Body of pancreas (tissue), 4 donors: Measurements from ENCODE around the gene APOC4. TPM values are rescaled to one million over a fixed set of nuclear protein-coding genes. Genes with fewer than 3 reads are reported as not detected.

ENCODE experiments used
- ATAC-seq: fragments of 150-250 bp; one replicate; pipeline ENCODE4 v1.9.1; 2016
- DNase-seq, 4 donors: peaks; one replicate each; pipeline ENCODE4 v3.0.0-alpha.2; 2019
- H3K27ac ChIP-seq, 4 donors: fragments of 200-600 bp; sonication (generic); 1 replicate in 3 of 4; 2 replicates in 1 of 4; pipeline versions ENCODE4 v1.5.1 to v1.6.1; 2016 to 2019; ENCODE audit warnings: mild to moderate bottlenecking in 1 of 4, mixed read lengths in 1 of 4, moderate library complexity in 1 of 4
- H3K27me3 ChIP-seq, 2 donors: fragments of 200-600 bp; sonication (generic); one replicate each; pipeline ENCODE4 v1.6.0; 2016; ENCODE audit warnings: mild to moderate bottlenecking in 1 of 2
- H3K36me3 ChIP-seq, 2 donors: fragments of 200-600 bp; sonication (generic); replicated peaks in 1 of 2; 2 replicates each; pipeline ENCODE4 v1.5.1; 2016; ENCODE audit warnings: low read depth in 2 of 2; ENCODE audit not compliant: insufficient read depth in 1 of 2
- H3K4me1 ChIP-seq: fragments of 200-600 bp; sonication (generic); one replicate; pipeline ENCODE4 v1.6.0; 2016
- H3K4me3 ChIP-seq, 2 donors: fragments of 200-600 bp; sonication (generic); 1 replicate in 1 of 2; 2 replicates in 1 of 2; pipeline ENCODE4 v1.5.1; 2016 to 2019
- H3K9me3 ChIP-seq, 3 donors: fragments of 200-600 bp; sonication (generic); 1 replicate in 2 of 3; 2 replicates in 1 of 3; pipeline ENCODE4 v1.5.1; 2016
- POLR2A ChIP-seq, 3 donors: fragments of 450-650 bp; IDR thresholded peaks; one replicate each; pipeline ENCODE4 v1.6.1; 2016; ENCODE audit warnings: antibody characterized with exemption in 3 of 3, mild to moderate bottlenecking in 2 of 3
- WGBS, 2 donors: methylation state at CpG; one replicate each; pipeline ENCODE4 v1.1.5; 2017; 5-methylcytosine and 5-hydroxymethylcytosine counted together
- intact Hi-C: fragments of 100-400 bp; cut with DNase I; formaldehyde crosslinking; loops from one replicate; pipeline ENCODE4 v1.15.1; 2023
- total RNA-seq, 2 donors: library from RNA; depleted of rRNA; stranded (reverse); fragments of >200 nt; gene quantifications; one replicate each; pipeline ENCODE4 v1.1.0, GENCODE V29; 2016
- TF ChIP-seq, protein P1 (sequence below), 7 experiments: fragments of 450-650 bp in 4 of 7; fragments of 200-600 bp in 3 of 7; sonication (generic) in 3 of 7; IDR thresholded peaks; one replicate each; pipeline ENCODE4 v1.5.1; 2016 to 2019; ENCODE audit warnings: antibody characterized with exemption in 7 of 7

The APOC4 gene
- total RNA-seq, 2 donors from 2014 or later, result not detected

DNA sequence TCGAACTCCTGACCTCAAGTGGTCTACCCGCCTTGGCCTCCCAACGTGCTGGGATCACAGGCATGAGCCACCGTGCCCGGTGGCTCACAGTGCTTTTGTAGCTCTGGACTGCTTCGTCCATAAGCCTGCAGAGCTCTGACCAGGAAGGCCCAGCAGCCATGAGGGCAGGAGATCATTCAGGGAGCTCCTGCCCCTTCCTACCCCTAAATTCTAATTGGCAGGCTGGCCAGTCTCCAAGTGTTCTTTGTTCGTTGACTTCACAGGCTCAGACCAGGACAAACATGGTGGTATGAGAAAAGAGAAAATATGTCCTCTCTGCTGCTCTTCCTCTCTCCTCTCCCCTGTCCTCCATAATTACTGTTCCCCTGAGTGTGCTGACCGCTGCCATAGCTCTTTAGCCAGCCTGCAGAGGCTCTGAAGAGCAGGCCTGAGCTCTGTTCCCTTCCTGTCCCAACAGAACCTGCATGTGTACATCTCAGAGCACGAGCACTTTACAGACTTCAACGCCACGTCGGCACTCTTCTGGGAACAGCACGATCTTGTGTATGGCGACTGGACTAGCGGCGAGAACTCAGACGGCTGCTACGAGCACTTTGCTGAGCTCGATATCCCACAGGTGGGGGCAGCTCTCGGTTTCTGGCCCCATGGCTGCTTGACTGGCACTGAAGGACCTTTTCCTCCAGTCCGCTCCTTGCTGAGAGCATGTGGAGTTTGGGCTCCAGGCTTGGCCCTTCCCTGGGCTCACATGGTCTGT is 32.1 kb downstream of the APOC4 start:
- Histone ChIP-seq H3K4me3 (no peak overlapping the region), H3K36me3 (peaks cover 6 to 33% of the 10 kb centered on the region in 2 donors), H3K27me3 (no peaks in the 10 kb centered on the region), H3K27ac (no peak overlapping the region), H3K9me3 (no peaks in the 10 kb centered on the region), H3K4me1 (no peaks in the 10 kb centered on the region)
- ATAC-seq, result no peak
- intact Hi-C loops, result no loop called here
- TF ChIP-seq POLR2A (IDR thresholded peaks at IDR 0.05), result no peak
- TF ChIP-seq, protein P1, sequence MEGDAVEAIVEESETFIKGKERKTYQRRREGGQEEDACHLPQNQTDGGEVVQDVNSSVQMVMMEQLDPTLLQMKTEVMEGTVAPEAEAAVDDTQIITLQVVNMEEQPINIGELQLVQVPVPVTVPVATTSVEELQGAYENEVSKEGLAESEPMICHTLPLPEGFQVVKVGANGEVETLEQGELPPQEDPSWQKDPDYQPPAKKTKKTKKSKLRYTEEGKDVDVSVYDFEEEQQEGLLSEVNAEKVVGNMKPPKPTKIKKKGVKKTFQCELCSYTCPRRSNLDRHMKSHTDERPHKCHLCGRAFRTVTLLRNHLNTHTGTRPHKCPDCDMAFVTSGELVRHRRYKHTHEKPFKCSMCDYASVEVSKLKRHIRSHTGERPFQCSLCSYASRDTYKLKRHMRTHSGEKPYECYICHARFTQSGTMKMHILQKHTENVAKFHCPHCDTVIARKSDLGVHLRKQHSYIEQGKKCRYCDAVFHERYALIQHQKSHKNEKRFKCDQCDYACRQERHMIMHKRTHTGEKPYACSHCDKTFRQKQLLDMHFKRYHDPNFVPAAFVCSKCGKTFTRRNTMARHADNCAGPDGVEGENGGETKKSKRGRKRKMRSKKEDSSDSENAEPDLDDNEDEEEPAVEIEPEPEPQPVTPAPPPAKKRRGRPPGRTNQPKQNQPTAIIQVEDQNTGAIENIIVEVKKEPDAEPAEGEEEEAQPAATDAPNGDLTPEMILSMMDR (IDR thresholded peaks at IDR 0.05), result no peak
- 90% methylated on average over 18 to 20 of the region's 21 CpGs for WGBS, 2 donors
- DNase-seq, result no peak

DNA sequence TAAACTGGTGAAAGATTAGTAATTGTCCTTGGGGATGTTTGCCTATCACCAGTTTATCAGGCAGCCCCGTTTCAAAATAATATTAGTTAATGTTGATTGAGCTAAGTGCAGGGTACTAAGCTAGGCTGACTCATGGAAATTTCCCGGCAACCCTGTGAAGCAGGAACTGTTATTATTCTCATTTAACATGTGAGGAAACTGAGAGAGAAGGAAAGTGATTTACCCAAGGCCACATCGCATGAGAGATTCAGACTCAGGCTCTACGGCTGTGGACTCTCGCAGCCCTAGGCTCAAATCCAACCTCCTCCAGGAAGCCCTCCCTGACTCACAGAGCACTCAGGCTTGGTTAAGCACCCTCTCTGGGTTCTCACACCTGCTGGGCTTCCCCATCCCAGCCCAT is 32.8 kb downstream of the APOC4 start:
- Histone ChIP-seq H3K4me3 (no peak overlapping the region), H3K27me3 (no peaks in the 10 kb centered on the region), H3K4me1 (no peaks in the 10 kb centered on the region), H3K9me3 (no peaks in the 10 kb centered on the region), H3K27ac (no peak overlapping the region), H3K36me3 (peaks cover 6 to 35% of the 10 kb centered on the region in 2 donors)
- TF ChIP-seq, protein P1 (IDR thresholded peaks at IDR 0.05), result no peak
- ATAC-seq (no peak), DNase-seq (no peak)
- intact Hi-C loops, result no loop called here
- WGBS, 2 donors, result 74 to 76% methylated on average over 5 of the region's 5 CpGs

DNA sequence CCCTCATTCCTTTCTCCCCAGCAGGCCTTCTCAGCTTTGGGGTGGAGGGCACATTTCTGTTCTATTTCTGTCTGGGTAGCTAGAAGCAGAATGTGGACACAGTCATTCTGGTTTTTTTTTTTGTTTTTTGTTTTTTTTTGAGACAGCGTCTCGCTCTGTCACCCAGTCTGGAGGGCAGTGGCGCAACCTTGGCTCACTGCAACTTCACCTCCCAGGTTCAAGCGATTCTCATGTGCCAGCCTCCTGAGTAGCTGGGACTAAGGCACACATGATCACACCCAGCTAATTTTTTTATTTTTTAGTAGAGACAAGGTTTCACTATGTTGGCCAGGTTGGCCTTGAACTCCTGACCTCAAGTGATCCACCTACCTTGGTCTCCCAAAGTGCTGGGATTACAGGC is 33.4 kb downstream of the APOC4 start:
- peaks cover 6 to 36% of the 10 kb centered on the region in 2 donors for H3K36me3 ChIP-seq
- no peak for TF ChIP-seq POLR2A (IDR thresholded peaks at IDR 0.05)
- TF ChIP-seq, protein P1 (IDR thresholded peaks at IDR 0.05), result no peak
- no peak overlapping the region for H3K27ac ChIP-seq

DNA sequence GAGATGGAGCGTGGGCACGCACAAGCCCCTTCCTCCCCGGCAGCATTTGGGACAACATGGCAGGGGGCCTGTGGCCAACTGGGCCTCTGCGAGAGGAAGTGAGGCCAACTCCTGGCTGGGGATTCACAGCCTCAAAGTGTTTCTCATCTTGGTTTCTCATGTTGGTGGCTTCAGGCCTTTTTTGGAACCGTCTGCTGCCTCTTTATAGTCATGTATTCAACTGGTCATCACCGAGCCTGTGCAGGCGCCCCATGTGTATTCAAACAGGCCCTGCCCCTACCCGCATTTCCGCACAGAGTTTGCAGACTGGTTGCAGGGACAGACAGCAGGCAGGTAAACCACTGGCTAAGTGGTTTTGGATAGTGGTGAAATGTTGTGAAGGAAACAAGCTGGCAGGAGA is 42.0 kb downstream of the APOC4 start:
- WGBS, 2 donors, result 89 to 90% methylated on average over 6 to 9 of the region's 9 CpGs
- H3K36me3 ChIP-seq, result peaks cover 0 to 16% of the 10 kb centered on the region in 2 donors

More for the DNA sequence above, 33.4 kb downstream of the APOC4 start:
- ATAC-seq, result no peak
- no peaks in the 10 kb centered on the region for H3K9me3 ChIP-seq
- H3K4me3 ChIP-seq, result no peak overlapping the region
- H3K27me3 ChIP-seq, result no peaks in the 10 kb centered on the region
- DNase-seq, result no peak
- H3K4me1 ChIP-seq, result no peaks in the 10 kb centered on the region
- intact Hi-C loops, result no loop called here
- WGBS, 2 donors, result 96 to 97% methylated on average over 4 of the region's 4 CpGs

More for the DNA sequence above, 42.0 kb downstream of the APOC4 start:
- ATAC-seq (no peak), DNase-seq (no peak)
- no peaks in the 10 kb centered on the region for H3K27me3 ChIP-seq
- no peaks in the 10 kb centered on the region for H3K4me1 ChIP-seq
- H3K9me3 ChIP-seq, result no peaks in the 10 kb centered on the region
- intact Hi-C loops, result no loop called here
- no peak overlapping the region for H3K27ac ChIP-seq
- TF ChIP-seq POLR2A (IDR thresholded peaks at IDR 0.05), result no peak
- TF ChIP-seq, protein P1 (IDR thresholded peaks at IDR 0.05), result no peak
- H3K4me3 ChIP-seq, result no peak overlapping the region
